Left ventricle myocardium inferior (tissue), 1 donor: ENCODE results near the gene SLC25A48. TPM values are rescaled to one million over a fixed set of nuclear protein-coding genes. Genes with fewer than 3 reads are reported as not detected.
"Not testable (repeated sequence)": the region's sequence is repeated elsewhere in the genome, so short reads cannot be mapped to it uniquely, and the experiment has no call there.

Experiments
- DNase-seq: peaks from one replicate; pipeline ENCODE4 v3.0.0-alpha.2; 2020
- H3K27ac ChIP-seq: fragments of 200-600 bp; replicated peaks from 2 replicates; pipeline ENCODE4 v1.8.0; 2021
- H3K27me3 ChIP-seq: fragments of 200-600 bp; 2 replicates; pipeline ENCODE4 v1.8.0; 2021; ENCODE audit warnings: low read depth
- H3K36me3 ChIP-seq: fragments of 200-600 bp; 2 replicates; pipeline ENCODE4 v1.8.0; 2021
- H3K4me1 ChIP-seq: fragments of 200-600 bp; 2 replicates; pipeline ENCODE4 v1.8.0; 2021
- H3K4me3 ChIP-seq: fragments of 200-600 bp; 2 replicates; pipeline ENCODE4 v1.8.0; 2021; ENCODE audit warnings: mild to moderate bottlenecking, moderate library complexity
- H3K9me3 ChIP-seq: fragments of 200-600 bp; replicated peaks from 2 replicates; pipeline ENCODE4 v1.8.0; 2021
- intact Hi-C: fragments of 100-400 bp; cut with micrococcal nuclease; formaldehyde crosslinking; loops from one replicate; pipeline ENCODE4 v1.11.0; 2022
- total RNA-seq: library from RNA; stranded (reverse); fragmentation: NEBNext Ultra II Directional; extraction: Animal tissue kit (Norgen Biotek cat#: 25700); gene quantifications from one replicate; pipeline ENCODE4 v1.2.1, GENCODE V29; 2021
- TF ChIP-seq, protein P1 (sequence below): fragments of 200-600 bp; IDR thresholded peaks from 2 replicates; pipeline ENCODE4 v1.8.0; 2021; ENCODE audit warnings: antibody characterized with exemption, mild to moderate bottlenecking, borderline replicate concordance
- donor health status: DM: no; HTN: yes; CAD: no; lungs with severe emphysema.

Gene SLC25A48
- total RNA-seq, 1 donor from 2014 or later: not detected

DNA sequence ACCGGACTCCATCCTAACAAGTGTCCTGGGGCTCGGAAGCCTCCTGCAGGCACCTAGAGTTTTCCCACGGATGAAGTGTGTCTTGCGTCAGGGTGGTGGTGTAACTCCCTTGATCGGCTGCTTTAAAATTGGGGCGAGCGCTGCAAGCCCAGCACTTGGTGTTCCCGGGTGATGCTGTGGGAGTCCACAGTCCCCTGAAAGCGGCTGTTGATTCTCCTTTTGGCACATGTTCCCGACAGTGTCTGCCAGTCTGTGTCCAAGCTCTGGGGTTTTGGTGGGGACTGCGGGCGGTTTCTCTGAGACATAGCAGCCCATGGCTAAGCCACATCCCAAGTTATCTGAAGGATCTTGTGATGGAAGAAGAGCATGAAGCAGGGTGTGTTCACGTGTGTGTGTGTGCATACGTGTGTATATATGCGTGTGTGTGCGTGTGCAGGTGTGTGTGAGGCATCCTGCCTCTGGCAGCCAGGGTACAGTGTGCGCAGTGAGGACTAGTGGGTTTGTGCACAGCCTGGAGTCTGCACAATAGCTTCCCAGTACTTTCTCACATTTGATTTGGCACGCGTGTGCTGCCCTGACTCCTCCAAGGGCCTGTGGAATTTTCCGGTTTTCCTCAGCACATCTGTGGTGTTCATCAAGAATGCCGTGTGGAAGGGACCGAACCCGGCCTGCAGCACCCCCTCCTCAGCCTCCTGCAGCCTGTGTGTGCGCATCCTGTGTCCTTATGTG, 16.9 kb downstream of the SLC25A48 start:
- Histone ChIP-seq H3K27me3 (peaks cover 14% of the 10 kb centered on the region), H3K4me3 (no peak overlapping the region), H3K4me1 (no peaks in the 10 kb centered on the region), H3K36me3 (no peaks in the 10 kb centered on the region), H3K27ac (no peak overlapping the region), H3K9me3 (peaks cover 9% of the 10 kb centered on the region)
- TF ChIP-seq, protein P1, sequence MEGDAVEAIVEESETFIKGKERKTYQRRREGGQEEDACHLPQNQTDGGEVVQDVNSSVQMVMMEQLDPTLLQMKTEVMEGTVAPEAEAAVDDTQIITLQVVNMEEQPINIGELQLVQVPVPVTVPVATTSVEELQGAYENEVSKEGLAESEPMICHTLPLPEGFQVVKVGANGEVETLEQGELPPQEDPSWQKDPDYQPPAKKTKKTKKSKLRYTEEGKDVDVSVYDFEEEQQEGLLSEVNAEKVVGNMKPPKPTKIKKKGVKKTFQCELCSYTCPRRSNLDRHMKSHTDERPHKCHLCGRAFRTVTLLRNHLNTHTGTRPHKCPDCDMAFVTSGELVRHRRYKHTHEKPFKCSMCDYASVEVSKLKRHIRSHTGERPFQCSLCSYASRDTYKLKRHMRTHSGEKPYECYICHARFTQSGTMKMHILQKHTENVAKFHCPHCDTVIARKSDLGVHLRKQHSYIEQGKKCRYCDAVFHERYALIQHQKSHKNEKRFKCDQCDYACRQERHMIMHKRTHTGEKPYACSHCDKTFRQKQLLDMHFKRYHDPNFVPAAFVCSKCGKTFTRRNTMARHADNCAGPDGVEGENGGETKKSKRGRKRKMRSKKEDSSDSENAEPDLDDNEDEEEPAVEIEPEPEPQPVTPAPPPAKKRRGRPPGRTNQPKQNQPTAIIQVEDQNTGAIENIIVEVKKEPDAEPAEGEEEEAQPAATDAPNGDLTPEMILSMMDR: no peak
- DNase-seq: no peak
- intact Hi-C loops: no loop called here

DNA sequence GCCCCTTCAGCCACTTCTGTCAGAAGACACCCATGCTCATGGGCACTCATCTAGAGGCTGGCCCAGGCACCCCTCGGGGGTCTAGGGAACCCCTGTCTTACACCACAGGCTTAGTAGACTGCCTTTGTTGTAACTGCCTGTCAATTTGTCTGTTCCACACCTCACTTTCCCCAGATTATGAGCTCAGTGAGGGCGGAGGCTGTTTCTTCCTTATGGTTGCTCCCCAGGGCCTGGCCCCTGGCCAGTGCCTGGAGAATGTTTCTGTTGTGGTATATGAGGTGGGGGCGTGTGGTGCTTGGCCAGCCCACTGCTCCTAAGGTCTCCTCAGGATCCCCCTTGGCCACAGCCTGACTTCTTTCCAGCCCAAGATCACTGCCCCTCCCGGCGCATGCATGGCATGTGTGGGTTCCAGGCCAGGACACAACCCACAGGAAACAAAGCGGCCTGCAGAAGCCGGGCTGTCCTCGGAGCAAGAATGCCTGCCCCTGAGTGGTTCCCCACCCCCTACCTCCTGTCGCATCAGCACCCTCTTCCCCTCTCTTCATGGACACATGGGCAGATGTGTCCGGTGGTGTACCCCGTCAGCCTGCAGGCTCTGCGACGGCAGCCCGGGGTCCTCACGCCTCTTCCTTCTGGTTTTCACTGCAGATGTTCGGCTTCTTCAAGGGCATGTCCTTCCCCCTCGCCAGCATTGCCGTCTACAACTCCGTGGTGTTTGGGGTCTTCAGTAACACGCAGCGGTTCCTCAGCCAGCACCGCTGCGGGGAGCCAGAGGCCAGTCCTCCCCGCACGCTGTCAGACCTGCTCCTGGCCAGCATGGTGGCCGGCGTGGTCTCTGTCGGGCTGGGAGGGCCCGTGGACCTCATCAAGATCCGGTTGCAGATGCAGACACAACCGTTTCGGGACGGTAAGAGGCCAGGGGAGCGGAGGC, 17.7 kb downstream of the SLC25A48 start:
- H3K4me3 ChIP-seq: no peak overlapping the region
- intact Hi-C loops: no loop called here
- H3K4me1 ChIP-seq: no peaks in the 10 kb centered on the region
- H3K36me3 ChIP-seq: no peaks in the 10 kb centered on the region
- no peak for DNase-seq
- peaks cover 17% of the 10 kb centered on the region for H3K27me3 ChIP-seq
- H3K27ac ChIP-seq: no peak overlapping the region
- H3K9me3 ChIP-seq: peaks cover 9% of the 10 kb centered on the region
- TF ChIP-seq, protein P1: no peak

DNA sequence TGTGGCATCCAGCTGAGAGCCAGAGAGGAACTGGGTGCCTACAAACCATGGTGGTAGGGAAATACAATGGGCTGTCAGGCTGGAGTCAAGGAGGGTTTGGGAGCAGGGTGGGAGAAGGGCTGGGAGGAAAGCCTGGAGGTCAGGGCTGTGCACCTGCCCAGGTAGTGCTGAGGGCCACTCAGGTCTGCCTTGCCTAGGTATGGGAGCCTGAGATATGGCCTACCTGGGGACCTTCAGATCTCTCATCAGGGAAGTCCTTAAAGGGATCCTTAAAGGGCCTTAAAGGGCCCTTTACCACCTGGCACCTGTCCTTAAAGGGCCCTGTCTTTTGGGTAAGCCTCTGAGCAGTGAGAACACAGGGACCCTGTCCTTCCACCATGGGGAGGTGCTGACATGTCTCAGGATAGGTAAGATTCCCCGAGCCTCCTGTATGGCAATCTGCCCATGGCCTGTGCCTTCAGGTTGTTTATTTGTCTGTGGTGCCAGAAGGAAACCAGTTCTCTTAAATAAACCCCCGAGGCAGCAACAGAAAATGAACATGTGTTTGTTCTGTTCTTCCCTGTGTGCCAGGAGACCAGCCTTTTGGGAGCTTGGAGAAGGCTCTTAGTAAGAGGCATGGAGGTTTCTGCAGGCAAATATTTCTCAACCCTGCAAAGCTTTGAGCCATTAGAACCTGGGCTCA, 23.3 kb downstream of the SLC25A48 start:
- intact Hi-C loops: no loop called here
- Histone ChIP-seq H3K4me1 (peaks cover 3% of the 10 kb centered on the region), H3K27me3 (peaks cover 18% of the 10 kb centered on the region), H3K4me3 (no peak overlapping the region), H3K9me3 (peaks cover 9% of the 10 kb centered on the region), H3K36me3 (no peaks in the 10 kb centered on the region), H3K27ac (no peak overlapping the region)
- no peak for DNase-seq
- TF ChIP-seq, protein P1: no peak

DNA sequence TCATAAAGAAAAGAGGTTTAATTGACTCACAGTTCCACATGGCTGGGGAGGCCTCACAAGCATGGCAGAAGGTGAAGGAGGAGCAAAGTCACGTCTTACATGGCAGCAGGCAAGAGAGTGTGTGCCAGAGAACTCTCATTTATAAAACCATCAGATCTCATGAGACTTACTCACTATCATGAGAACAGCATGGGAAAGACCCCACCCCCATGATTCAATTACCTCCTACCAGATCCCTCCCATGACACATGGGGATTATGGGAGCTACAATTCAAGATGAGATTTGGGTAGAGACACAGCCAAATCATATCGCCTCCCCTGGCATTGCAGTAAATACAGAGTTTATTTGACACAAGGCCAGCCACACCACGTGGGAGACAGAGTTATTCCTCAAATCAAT, 24.7 kb downstream of the SLC25A48 start:
- intact Hi-C loops, H3K36me3 ChIP-seq, H3K27ac ChIP-seq, H3K4me3 ChIP-seq, H3K9me3 ChIP-seq, H3K4me1 ChIP-seq, DNase-seq: not testable (repeated sequence)
- H3K27me3 ChIP-seq: peaks cover 18% of the 10 kb centered on the region

DNA sequence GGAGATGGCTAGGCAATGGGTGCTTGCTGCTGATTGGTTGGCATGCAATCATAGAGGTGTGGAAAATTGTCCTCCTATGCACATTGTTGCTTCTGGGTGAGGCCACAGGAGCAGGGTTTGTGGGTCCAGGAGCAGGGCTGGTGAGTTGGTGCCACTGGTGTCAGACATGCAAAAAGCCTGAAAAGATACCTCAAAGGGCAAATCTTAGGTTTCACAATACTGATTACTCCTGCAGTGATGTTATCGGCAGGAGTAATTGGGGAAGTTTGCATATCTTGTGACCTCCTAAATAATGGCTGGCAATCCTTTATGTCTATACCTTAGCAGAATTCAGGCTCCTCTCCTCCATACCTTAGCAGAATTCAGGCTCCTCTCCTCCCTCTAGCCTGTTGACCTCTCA, 25.2 kb downstream of the SLC25A48 start:
- intact Hi-C loops: no loop called here
- no peak overlapping the region for H3K27ac ChIP-seq
- H3K27me3 ChIP-seq: peaks cover 18% of the 10 kb centered on the region
- no peaks in the 10 kb centered on the region for H3K36me3 ChIP-seq
- no peaks in the 10 kb centered on the region for H3K9me3 ChIP-seq
- no peak for DNase-seq
- no peak overlapping the region for H3K4me3 ChIP-seq
- H3K4me1 ChIP-seq: peaks cover 7% of the 10 kb centered on the region
- TF ChIP-seq, protein P1: no peak
